Osteoblast (primary cell): ENCODE measurements around the gene CTSH. TPM values are rescaled to one million over a fixed set of nuclear protein-coding genes. Genes with fewer than 3 reads are reported as not detected.

Experiments
- DNase-seq: peaks from one replicate; pipeline ENCODE4 v3.0.0; 2011; ENCODE audit warnings: low spot score, mixed read lengths; ENCODE audit not compliant: insufficient read length; ENCODE audit errors: missing footprints
- H2AFZ ChIP-seq: 2 replicates; pipeline ENCODE4 v1.6.0; 2011; ENCODE audit warnings: mild to moderate bottlenecking, low read length
- H3K27ac ChIP-seq: 2 replicates; pipeline ENCODE4 v1.5.1; 2011; ENCODE audit warnings: mild to moderate bottlenecking, low read depth, low read length, moderate library complexity
- H3K27me3 ChIP-seq: 2 replicates; pipeline ENCODE4 v1.6.0; 2012; ENCODE audit warnings: mild to moderate bottlenecking, control low read depth, inconsistent platforms, low read length, moderate library complexity; ENCODE audit not compliant: insufficient read depth
- H3K36me3 ChIP-seq: 2 replicates; pipeline ENCODE4 v1.5.1; 2011; ENCODE audit warnings: mild to moderate bottlenecking, low read length, control low read depth, moderate library complexity; ENCODE audit not compliant: insufficient read depth
- H3K4me1 ChIP-seq: 2 replicates; pipeline ENCODE4 v1.5.1; 2011; ENCODE audit warnings: mild to moderate bottlenecking, low read length, control low read depth, moderate library complexity; ENCODE audit not compliant: insufficient read depth
- H3K4me2 ChIP-seq: 2 replicates; pipeline ENCODE4 v1.6.0; 2011; ENCODE audit warnings: mild to moderate bottlenecking, low read length; ENCODE audit not compliant: insufficient read depth
- H3K4me3 ChIP-seq: fragments of 200-600 bp; sonication (generic); 3 replicates; pipeline ENCODE4 v1.5.1; 2012; ENCODE audit warnings: mild to moderate bottlenecking, low read length, inconsistent platforms; ENCODE audit not compliant: insufficient read depth
- H3K79me2 ChIP-seq: 2 replicates; pipeline ENCODE4 v1.6.0; 2012; ENCODE audit warnings: mild to moderate bottlenecking, low read length, control low read depth, inconsistent platforms; ENCODE audit not compliant: insufficient read depth
- H3K9me3 ChIP-seq: 2 replicates; pipeline ENCODE4 v1.5.1; 2011; ENCODE audit warnings: low read depth, low read length, control low read depth
- H4K20me1 ChIP-seq: 2 replicates; pipeline ENCODE4 v1.6.0; 2012; ENCODE audit warnings: mild to moderate bottlenecking, low read length, control low read depth; ENCODE audit not compliant: insufficient read depth
- CTCF ChIP-seq: IDR thresholded peaks from 2 replicates; pipeline ENCODE4 v1.5.1; 2011; ENCODE audit warnings: mild to moderate bottlenecking, low read depth, low read length, moderate library complexity; ENCODE audit errors: extremely low read depth
- total RNA-seq: library from RNA; depleted of rRNA; stranded (reverse); fragments of >200 nt; gene quantifications from 2 replicates; pipeline ENCODE4 v1.2.3, GENCODE V29; 2012

The CTSH gene
- total RNA-seq, 1 donor: 4.7 TPM

- no peaks in the 10 kb centered on the region for H3K9me3 ChIP-seq
- TF ChIP-seq CTCF: no peak
- H3K27me3 ChIP-seq: no peaks in the 10 kb centered on the region
- H3K4me1 ChIP-seq: no peaks in the 10 kb centered on the region
- H3K4me2 ChIP-seq: no peak overlapping the region
- H3K79me2 ChIP-seq: no peaks in the 10 kb centered on the region
- no peak overlapping the region for H3K27ac ChIP-seq
- DNase-seq: no peak
- no peaks in the 10 kb centered on the region for H3K36me3 ChIP-seq
- H3K4me3 ChIP-seq: no peak overlapping the region
- no peak overlapping the region for H2AFZ ChIP-seq
- H4K20me1 ChIP-seq: no peaks in the 10 kb centered on the region
These were observed 25.0 kb upstream of the CTSH start for GRCh38 chr15:78969687-78970349.

GRCh38 chr15:78968539-78969271, 23.9 kb upstream of the CTSH start:
- Histone ChIP-seq H4K20me1 (no peaks in the 10 kb centered on the region), H3K79me2 (no peaks in the 10 kb centered on the region), H3K4me2 (no peak overlapping the region), H3K27me3 (no peaks in the 10 kb centered on the region), H3K27ac (no peak overlapping the region), H3K36me3 (no peaks in the 10 kb centered on the region), H3K4me3 (no peak overlapping the region), H3K9me3 (no peaks in the 10 kb centered on the region), H3K4me1 (no peaks in the 10 kb centered on the region), H2AFZ (no peak overlapping the region)
- no peak for DNase-seq
- no peak for TF ChIP-seq CTCF

GRCh38 chr15:78968114-78968513, 23.3 kb upstream of the CTSH start:
- DNase-seq: no peak
- Histone ChIP-seq H3K27me3 (no peaks in the 10 kb centered on the region), H3K36me3 (no peaks in the 10 kb centered on the region), H3K27ac (no peak overlapping the region), H4K20me1 (no peaks in the 10 kb centered on the region), H3K4me1 (no peaks in the 10 kb centered on the region), H2AFZ (no peak overlapping the region), H3K4me2 (no peak overlapping the region), H3K79me2 (no peaks in the 10 kb centered on the region), H3K9me3 (no peaks in the 10 kb centered on the region), H3K4me3 (no peak overlapping the region)
- no peak for TF ChIP-seq CTCF

- no peaks in the 10 kb centered on the region for H3K79me2 ChIP-seq
- H3K27ac ChIP-seq: no peak overlapping the region
- H3K4me2 ChIP-seq: no peak overlapping the region
- no peaks in the 10 kb centered on the region for H3K9me3 ChIP-seq
- H3K36me3 ChIP-seq: no peaks in the 10 kb centered on the region
- peaks cover 12% of the 10 kb centered on the region for H3K27me3 ChIP-seq
- DNase-seq: no peak
- no peak overlapping the region for H2AFZ ChIP-seq
- H3K4me1 ChIP-seq: no peaks in the 10 kb centered on the region
- TF ChIP-seq CTCF: no peak
- H4K20me1 ChIP-seq: no peaks in the 10 kb centered on the region
- H3K4me3 ChIP-seq: no peak overlapping the region
These were observed 15.5 kb upstream of the CTSH start for GRCh38 chr15:78960308-78960707.
